HEK293 (cell line): ENCODE results near the gene AATF.

Experiments
- YY1 ChIP-seq: fragments of 450-650 bp; formaldehyde crosslinking; IDR thresholded peaks from 2 replicates; pipeline ENCODE4 v1.5.1; 2018; ENCODE audit warnings: missing biosample characterization, missing genetic modification characterization
- ZNF311 ChIP-seq: fragments of 450-650 bp; formaldehyde crosslinking; IDR thresholded peaks from 2 replicates; pipeline ENCODE4 v1.5.1; 2017; ENCODE audit warnings: missing biosample characterization, missing genetic modification characterization, borderline replicate concordance
- ZNF629 ChIP-seq: fragments of 450-650 bp; formaldehyde crosslinking; IDR thresholded peaks from 2 replicates; pipeline ENCODE4 v1.5.1; 2017; ENCODE audit warnings: missing biosample characterization, missing genetic modification characterization
- TF ChIP-seq, protein P1 (sequence below): fragments of 450-650 bp; formaldehyde crosslinking; IDR thresholded peaks from 2 replicates; pipeline ENCODE4 v1.5.1; 2016; ENCODE audit warnings: missing biosample characterization, missing genetic modification characterization

DNA sequence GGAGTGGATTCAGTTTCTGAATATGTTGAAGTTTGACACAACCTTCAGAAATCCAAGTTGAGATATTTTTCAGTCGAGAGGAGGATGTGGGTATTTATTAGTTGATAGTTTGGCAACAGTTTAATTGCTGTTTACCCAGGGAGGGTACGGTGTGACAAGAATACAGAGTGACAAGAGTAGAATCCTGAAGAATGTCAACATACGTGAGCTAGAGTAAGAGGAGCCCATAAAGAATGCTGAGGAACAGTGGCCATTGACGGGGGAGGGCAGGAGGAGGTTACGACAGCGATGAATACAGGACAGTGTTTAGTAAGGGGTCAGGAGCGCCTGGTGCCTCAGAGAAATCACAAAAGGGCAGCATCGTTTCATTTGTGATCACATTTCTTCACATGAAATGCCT, 76.5 kb downstream of the AATF start:
- no peak for TF ChIP-seq YY1 (tag by site-specific recombination)
- TF ChIP-seq, protein P1, sequence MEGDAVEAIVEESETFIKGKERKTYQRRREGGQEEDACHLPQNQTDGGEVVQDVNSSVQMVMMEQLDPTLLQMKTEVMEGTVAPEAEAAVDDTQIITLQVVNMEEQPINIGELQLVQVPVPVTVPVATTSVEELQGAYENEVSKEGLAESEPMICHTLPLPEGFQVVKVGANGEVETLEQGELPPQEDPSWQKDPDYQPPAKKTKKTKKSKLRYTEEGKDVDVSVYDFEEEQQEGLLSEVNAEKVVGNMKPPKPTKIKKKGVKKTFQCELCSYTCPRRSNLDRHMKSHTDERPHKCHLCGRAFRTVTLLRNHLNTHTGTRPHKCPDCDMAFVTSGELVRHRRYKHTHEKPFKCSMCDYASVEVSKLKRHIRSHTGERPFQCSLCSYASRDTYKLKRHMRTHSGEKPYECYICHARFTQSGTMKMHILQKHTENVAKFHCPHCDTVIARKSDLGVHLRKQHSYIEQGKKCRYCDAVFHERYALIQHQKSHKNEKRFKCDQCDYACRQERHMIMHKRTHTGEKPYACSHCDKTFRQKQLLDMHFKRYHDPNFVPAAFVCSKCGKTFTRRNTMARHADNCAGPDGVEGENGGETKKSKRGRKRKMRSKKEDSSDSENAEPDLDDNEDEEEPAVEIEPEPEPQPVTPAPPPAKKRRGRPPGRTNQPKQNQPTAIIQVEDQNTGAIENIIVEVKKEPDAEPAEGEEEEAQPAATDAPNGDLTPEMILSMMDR (tag by site-specific recombination) = no peak
- no peak for TF ChIP-seq ZNF311 (tag by site-specific recombination)
- no peak for TF ChIP-seq ZNF629 (tag by site-specific recombination)
